ENCODE results near the gene SCN7A. TPM values are rescaled to one million over a fixed set of nuclear protein-coding genes. Genes with fewer than 3 reads are reported as not detected.
"Not testable (repeated sequence)": the region's sequence is repeated elsewhere in the genome, so short reads cannot be mapped to it uniquely, and the experiment has no call there.

SCN7A gene
- total RNA-seq, 4 donors from 2014 or later, result 13.8 to 23.3 (median 21.5) TPM

DNA sequence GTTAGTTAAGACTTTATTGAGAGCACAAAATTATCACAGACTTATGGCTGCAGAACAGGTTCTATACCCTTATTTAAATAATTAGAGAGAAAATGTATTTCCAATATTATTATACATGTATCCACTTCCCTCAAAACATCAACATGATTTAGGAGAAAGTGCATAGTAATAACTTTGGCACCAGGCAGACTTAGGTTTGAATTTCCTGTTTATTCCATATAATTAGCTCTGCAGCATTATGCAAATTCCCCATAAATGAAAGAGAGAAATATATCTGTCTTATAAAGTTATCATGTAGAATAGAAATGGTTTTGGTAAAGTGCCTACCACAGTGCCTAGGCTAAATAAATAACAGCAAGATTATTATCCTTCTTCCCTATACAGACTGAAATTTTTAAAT lies 133.6 kb downstream of the SCN7A start:
- no peak overlapping the region for H3K4me3 ChIP-seq
- H3K27me3 ChIP-seq, result no peaks in the 10 kb centered on the region
- in situ Hi-C loops (cut with MboI; ENCODE audit: low pct_ligation_motif_present in 1 of 4, low pct_unique_long_range_greater_than_20kb in 1 of 4, low sequenced_read_pairs in 3 of 4) (no loop called here), intact Hi-C loops (cut with DNase I; ENCODE audit: low total_unique reads) (no loop called here)
- no peak for DNase-seq
- H3K27ac ChIP-seq, result no peak overlapping the region
- H3K4me1 ChIP-seq, result no peaks in the 10 kb centered on the region
- TF ChIP-seq POLR2AphosphoS5 (IDR thresholded peaks at IDR 0.05) (no peak), EP300 (IDR thresholded peaks at IDR 0.05; ENCODE audit: low read depth) (no peak), POLR2A (IDR thresholded peaks at IDR 0.05) (no peak)
- TF ChIP-seq, protein P1, sequence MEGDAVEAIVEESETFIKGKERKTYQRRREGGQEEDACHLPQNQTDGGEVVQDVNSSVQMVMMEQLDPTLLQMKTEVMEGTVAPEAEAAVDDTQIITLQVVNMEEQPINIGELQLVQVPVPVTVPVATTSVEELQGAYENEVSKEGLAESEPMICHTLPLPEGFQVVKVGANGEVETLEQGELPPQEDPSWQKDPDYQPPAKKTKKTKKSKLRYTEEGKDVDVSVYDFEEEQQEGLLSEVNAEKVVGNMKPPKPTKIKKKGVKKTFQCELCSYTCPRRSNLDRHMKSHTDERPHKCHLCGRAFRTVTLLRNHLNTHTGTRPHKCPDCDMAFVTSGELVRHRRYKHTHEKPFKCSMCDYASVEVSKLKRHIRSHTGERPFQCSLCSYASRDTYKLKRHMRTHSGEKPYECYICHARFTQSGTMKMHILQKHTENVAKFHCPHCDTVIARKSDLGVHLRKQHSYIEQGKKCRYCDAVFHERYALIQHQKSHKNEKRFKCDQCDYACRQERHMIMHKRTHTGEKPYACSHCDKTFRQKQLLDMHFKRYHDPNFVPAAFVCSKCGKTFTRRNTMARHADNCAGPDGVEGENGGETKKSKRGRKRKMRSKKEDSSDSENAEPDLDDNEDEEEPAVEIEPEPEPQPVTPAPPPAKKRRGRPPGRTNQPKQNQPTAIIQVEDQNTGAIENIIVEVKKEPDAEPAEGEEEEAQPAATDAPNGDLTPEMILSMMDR (IDR thresholded peaks at IDR 0.05), result no peak
- H3K36me3 ChIP-seq, result no peaks in the 10 kb centered on the region
- H3K9me3 ChIP-seq, result no peaks in the 10 kb centered on the region

DNA sequence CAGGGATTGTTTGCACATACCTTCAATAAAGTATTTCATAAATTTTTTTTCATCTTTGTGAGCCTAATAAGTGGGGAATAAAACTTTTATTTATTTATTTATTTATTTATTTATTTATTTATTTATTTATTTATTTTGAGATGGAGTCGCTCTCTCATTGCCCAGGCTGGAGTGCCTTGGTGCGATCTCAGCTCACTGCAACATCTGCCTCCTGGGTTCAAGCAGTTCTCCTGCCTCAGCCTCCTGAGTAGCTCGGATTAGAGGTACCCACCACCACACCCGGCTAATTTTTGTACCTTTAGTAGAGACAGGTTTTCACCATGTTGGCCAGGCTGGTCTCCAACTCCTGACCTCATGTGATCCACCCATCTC lies 136.1 kb downstream of the SCN7A start:
- H3K27me3 ChIP-seq; DNase-seq; in situ Hi-C loops (cut with MboI; ENCODE audit: low pct_ligation_motif_present in 1 of 4, low pct_unique_long_range_greater_than_20kb in 1 of 4, low sequenced_read_pairs in 3 of 4); H3K4me3 ChIP-seq; H3K9me3 ChIP-seq; H3K27ac ChIP-seq; intact Hi-C loops (cut with DNase I; ENCODE audit: low total_unique reads); H3K4me1 ChIP-seq; H3K36me3 ChIP-seq: not testable (repeated sequence)
- 79 to 100% methylated on average over 2 to 4 of the region's 4 CpGs for whole genome bisulfite sequencing, 2 donors (ENCODE audit: low coverage in 1 of 2)

DNA sequence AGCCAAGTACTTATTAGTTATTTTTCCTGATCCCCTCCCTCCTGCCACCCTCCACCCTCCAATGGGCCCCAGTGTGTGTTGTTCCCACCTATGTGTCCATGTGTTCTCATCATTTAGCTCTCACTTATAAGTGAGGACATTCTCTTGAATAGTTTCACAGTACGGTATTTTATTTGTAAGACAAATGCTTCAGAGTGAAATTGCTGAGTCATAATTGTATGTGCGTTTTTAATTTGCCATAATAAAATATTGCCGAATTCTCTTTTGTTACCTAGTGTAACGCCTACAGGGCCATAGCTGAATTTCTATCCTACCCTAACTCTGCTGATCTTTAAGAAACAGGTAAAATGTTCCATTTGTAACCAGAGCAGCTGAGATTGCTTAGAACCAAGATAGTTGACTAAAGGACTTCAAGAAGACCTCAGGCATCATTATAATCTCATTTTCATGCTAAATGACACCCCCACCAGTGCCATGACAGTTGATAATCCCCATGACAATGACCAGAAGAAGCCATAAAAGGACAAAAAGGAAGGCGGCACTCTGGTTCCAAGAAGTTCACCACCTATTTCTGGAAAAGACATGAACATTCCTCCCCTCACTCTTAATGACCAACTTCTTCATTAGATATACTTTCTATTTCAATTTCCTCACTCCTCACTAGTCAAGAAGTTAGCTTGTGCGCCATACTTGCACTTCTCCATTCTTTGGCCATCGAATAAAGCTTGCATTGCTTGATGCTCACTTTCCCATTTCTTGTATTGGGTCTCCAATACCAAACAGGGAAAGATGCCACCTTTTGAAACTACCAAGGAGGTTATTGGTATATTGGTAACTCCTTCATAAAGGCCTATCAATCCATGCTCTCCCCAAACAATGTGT lies 136.7 kb downstream of the SCN7A start:
- Histone ChIP-seq H3K4me3 (no peak overlapping the region), H3K27ac (no peak overlapping the region), H3K9me3 (no peaks in the 10 kb centered on the region), H3K4me1 (no peaks in the 10 kb centered on the region), H3K36me3 (no peaks in the 10 kb centered on the region), H3K27me3 (no peaks in the 10 kb centered on the region)
- intact Hi-C loops (cut with DNase I; ENCODE audit: low total_unique reads) (no loop called here), in situ Hi-C loops (cut with MboI; ENCODE audit: low pct_ligation_motif_present in 1 of 4, low pct_unique_long_range_greater_than_20kb in 1 of 4, low sequenced_read_pairs in 3 of 4) (no loop called here)
- WGBS, 2 donors (ENCODE audit: low coverage in 1 of 2), result 75 to 83% methylated on average over 7 of the region's 7 CpGs
- no peak for DNase-seq
- TF ChIP-seq, protein P1 (IDR thresholded peaks at IDR 0.05), result no peak

Other genes starting within 250 kb of the SCN7A start
- gene SCN9A, start 118.3 kb downstream of the SCN7A start, total RNA-seq, result 10 to 100 TPM; 13.1 to 35.8 (median 24.5) TPM